ENCODE measurements around the gene FARP1. TPM values are rescaled to one million over a fixed set of nuclear protein-coding genes. Genes with fewer than 3 reads are reported as not detected.

FARP1 gene
- total RNA-seq, 6 experiments from 2014 or later: 44.9 to 104 (median 80.0) TPM

- intact Hi-C loops (cut with DNase I): no loop called here
- peaks cover 0 to 1% (median 0%) of the 10 kb centered on the region in 4 donors for H3K36me3 ChIP-seq
- DNase-seq (no peak), ATAC-seq (no peak)
- no peaks in the 10 kb centered on the region for H3K27me3 ChIP-seq
- no peak for TF ChIP-seq CTCF (IDR thresholded peaks at IDR 0.05)
- H3K27ac ChIP-seq: no peak overlapping the region
- H3K9me3 ChIP-seq: no peaks in the 10 kb centered on the region
- H3K4me3 ChIP-seq: no peak overlapping the region
- WGBS (ENCODE audit: insufficient coverage, low coverage, low lambda C conversion rate, missing lambda C conversion rate): 76% methylated on average over 6 of the region's 6 CpGs
- H3K4me1 ChIP-seq: peaks cover 0 to 19% (median 4%) of the 10 kb centered on the region in 4 donors
These were observed 78.3 kb downstream of the FARP1 start for GRCh38 chr13:98221234-98221633.

GRCh38 chr13:98222081-98222554 is 79.2 kb downstream of the FARP1 start:
- no peak overlapping the region for H3K27ac ChIP-seq
- H3K4me3 ChIP-seq: no peak overlapping the region
- ATAC-seq (peak in 2 of 4 donors; percentile 16 to 37), DNase-seq (no peak)
- H3K4me1 ChIP-seq: peaks cover 0 to 19% (median 4%) of the 10 kb centered on the region in 4 donors
- 55% methylated on average over 4 of the region's 5 CpGs for WGBS (ENCODE audit: insufficient coverage, low coverage, low lambda C conversion rate, missing lambda C conversion rate)
- H3K9me3 ChIP-seq: no peaks in the 10 kb centered on the region
- no peaks in the 10 kb centered on the region for H3K27me3 ChIP-seq
- intact Hi-C loops (cut with DNase I): no loop called here
- H3K36me3 ChIP-seq: no peaks in the 10 kb centered on the region
- no peak for TF ChIP-seq CTCF (IDR thresholded peaks at IDR 0.05)
- no peak for TF ChIP-seq POLR2A (IDR thresholded peaks at IDR 0.05)

GRCh38 chr13:98222816-98223215 is 79.9 kb downstream of the FARP1 start:
- no peak for TF ChIP-seq CTCF (IDR thresholded peaks at IDR 0.05)
- no peak for TF ChIP-seq POLR2A (IDR thresholded peaks at IDR 0.05)
- 100% methylated on average over 2 of the region's 7 CpGs for WGBS (ENCODE audit: insufficient coverage, low coverage, low lambda C conversion rate, missing lambda C conversion rate)
- no peak for ATAC-seq
- DNase-seq: no peak
- H3K9me3 ChIP-seq: no peaks in the 10 kb centered on the region
- no peak overlapping the region for H3K27ac ChIP-seq
- no peak overlapping the region for H3K4me3 ChIP-seq
- H3K4me1 ChIP-seq: peaks cover 0 to 19% (median 4%) of the 10 kb centered on the region in 4 donors
- no peaks in the 10 kb centered on the region for H3K36me3 ChIP-seq
- intact Hi-C loops (cut with DNase I): no loop called here
- H3K27me3 ChIP-seq: no peaks in the 10 kb centered on the region

DNA sequence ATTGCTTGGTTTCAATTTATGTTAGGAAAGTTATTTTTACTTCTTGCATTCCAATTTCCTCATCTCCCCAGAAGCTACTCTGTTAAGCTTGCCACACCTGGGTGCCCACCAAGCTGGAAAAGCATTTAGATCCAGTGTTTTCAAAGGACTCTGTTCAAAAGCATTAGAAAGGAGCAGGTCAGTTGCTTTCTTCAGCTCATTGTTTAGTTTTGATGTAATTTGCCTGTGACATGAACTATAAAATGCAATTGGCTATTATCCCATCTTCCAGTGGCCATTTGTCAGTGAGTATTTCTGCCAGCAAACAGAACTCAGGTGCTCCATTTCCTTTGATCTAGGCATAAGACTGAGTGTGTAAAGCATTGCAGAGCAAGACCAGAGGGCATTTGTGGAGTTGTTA is 80.8 kb downstream of the FARP1 start:
- H3K27ac ChIP-seq: no peak overlapping the region
- no peak overlapping the region for H3K4me3 ChIP-seq
- DNase-seq: no peak
- TF ChIP-seq POLR2A (IDR thresholded peaks at IDR 0.05): no peak
- no peak for TF ChIP-seq CTCF (IDR thresholded peaks at IDR 0.05)
- peaks cover 0 to 26% (median 5%) of the 10 kb centered on the region in 4 donors for H3K4me1 ChIP-seq
- ATAC-seq: no peak
- no peaks in the 10 kb centered on the region for H3K36me3 ChIP-seq
- no peaks in the 10 kb centered on the region for H3K9me3 ChIP-seq
- intact Hi-C loops (cut with DNase I): no loop called here
- H3K27me3 ChIP-seq: no peaks in the 10 kb centered on the region

DNA sequence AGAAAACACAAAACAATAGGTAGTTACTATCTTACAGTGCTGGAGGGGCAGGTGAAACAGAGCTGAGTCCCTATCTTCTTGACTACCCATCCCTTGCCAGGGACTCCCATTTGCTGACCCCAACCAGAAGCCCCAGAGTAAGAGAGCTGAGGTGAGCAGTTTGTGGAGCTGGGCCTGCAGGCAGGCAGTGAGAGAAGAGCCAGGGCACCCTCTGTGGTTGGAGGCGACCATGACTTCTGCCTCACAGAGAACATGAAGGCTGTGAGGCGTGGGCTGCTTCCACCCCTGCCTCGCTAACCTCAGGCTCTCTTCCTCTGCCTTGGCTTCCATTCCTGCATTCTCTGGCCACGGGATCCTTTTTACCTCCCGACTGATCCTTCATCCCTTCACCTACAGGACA is 81.7 kb downstream of the FARP1 start:
- TF ChIP-seq CTCF (IDR thresholded peaks at IDR 0.05): no peak
- TF ChIP-seq POLR2A (IDR thresholded peaks at IDR 0.05): no peak
- ATAC-seq (peak in 2 of 4 donors; percentile 13 to 25), DNase-seq (no peak)
- Histone ChIP-seq H3K27ac (no peak overlapping the region), H3K36me3 (no peaks in the 10 kb centered on the region), H3K4me1 (peaks cover 0 to 34% (median 9%) of the 10 kb centered on the region in 4 donors), H3K27me3 (no peaks in the 10 kb centered on the region), H3K4me3 (no peak overlapping the region), H3K9me3 (no peaks in the 10 kb centered on the region)
- 90% methylated on average over 3 of the region's 5 CpGs for WGBS (ENCODE audit: insufficient coverage, low coverage, low lambda C conversion rate, missing lambda C conversion rate)
- intact Hi-C loops (cut with DNase I): no loop called here
